ENCODE results near the gene CFAP46.

The CFAP46 gene

GRCh38 chr10:132840698-132841614, 101.4 kb downstream of the CFAP46 start:
- TF ChIP-seq Cebpa-rat (IDR thresholded peaks at IDR 0.05) = no peak
- Histone ChIP-seq H3K4me2 (no peak overlapping the region), H3K9me3 (peaks cover 21% of the 10 kb centered on the region)

GRCh38 chr10:132839061-132839460, 103.3 kb downstream of the CFAP46 start:
- no peak overlapping the region for H3K4me3 ChIP-seq
- H3K27me3 ChIP-seq = no peaks in the 10 kb centered on the region
- H4K20me1 ChIP-seq = no peaks in the 10 kb centered on the region
- H3K9ac ChIP-seq = no peak overlapping the region
- H3K4me1 ChIP-seq = peaks cover 42% of the 10 kb centered on the region
- H3K4me2 ChIP-seq = peak overlapping the region; percentile 72
- H3K27ac ChIP-seq = no peak overlapping the region
- H3K36me3 ChIP-seq = no peaks in the 10 kb centered on the region
- H3K9me3 ChIP-seq = peaks cover 21% of the 10 kb centered on the region
- TF ChIP-seq Cebpa-rat (IDR thresholded peaks at IDR 0.05) = no peak

More at GRCh38 chr10:132840698-132841614, 101.4 kb downstream of the CFAP46 start:
- no peak overlapping the region for H3K27ac ChIP-seq
- H4K20me1 ChIP-seq = no peaks in the 10 kb centered on the region
- no peaks in the 10 kb centered on the region for H3K27me3 ChIP-seq
- peaks cover 51% of the 10 kb centered on the region for H3K4me1 ChIP-seq
- H3K36me3 ChIP-seq = no peaks in the 10 kb centered on the region
- no peak overlapping the region for H3K9ac ChIP-seq
- no peak overlapping the region for H3K4me3 ChIP-seq

- no peak overlapping the region for H3K27ac ChIP-seq
- no peak overlapping the region for H3K9ac ChIP-seq
- H3K36me3 ChIP-seq = no peaks in the 10 kb centered on the region
- H3K4me3 ChIP-seq = no peak overlapping the region
- H3K27me3 ChIP-seq = no peaks in the 10 kb centered on the region
- H3K9me3 ChIP-seq = peaks cover 21% of the 10 kb centered on the region
- peak overlapping the region; percentile 72 for H3K4me2 ChIP-seq
- peaks cover 42% of the 10 kb centered on the region for H3K4me1 ChIP-seq
- H4K20me1 ChIP-seq = no peaks in the 10 kb centered on the region
- no peak for TF ChIP-seq Cebpa-rat (IDR thresholded peaks at IDR 0.05)
Observed at GRCh38 chr10:132838346-132838970, 103.9 kb downstream of the CFAP46 start.

- TF ChIP-seq Cebpa-rat (IDR thresholded peaks at IDR 0.05) = no peak
- Histone ChIP-seq H3K4me1 (peaks cover 42% of the 10 kb centered on the region), H3K36me3 (no peaks in the 10 kb centered on the region), H3K9ac (no peak overlapping the region), H3K4me2 (peak overlapping the region; percentile 72), H3K27ac (no peak overlapping the region), H3K4me3 (no peak overlapping the region), H4K20me1 (no peaks in the 10 kb centered on the region), H3K9me3 (peaks cover 16% of the 10 kb centered on the region), H3K27me3 (no peaks in the 10 kb centered on the region)
Observed at GRCh38 chr10:132837905-132838304, 104.5 kb downstream of the CFAP46 start.

GRCh38 chr10:132836832-132837540, 105.4 kb downstream of the CFAP46 start:
- Histone ChIP-seq H3K36me3 (no peaks in the 10 kb centered on the region), H3K9ac (no peak overlapping the region), H4K20me1 (no peaks in the 10 kb centered on the region), H3K4me1 (peaks cover 42% of the 10 kb centered on the region), H3K4me2 (peak overlapping the region; percentile 51), H3K9me3 (peaks cover 7% of the 10 kb centered on the region), H3K4me3 (no peak overlapping the region), H3K27ac (no peak overlapping the region), H3K27me3 (no peaks in the 10 kb centered on the region)
- TF ChIP-seq Cebpa-rat (IDR thresholded peaks at IDR 0.05) = no peak

- peaks cover 42% of the 10 kb centered on the region for H3K4me1 ChIP-seq
Observed at GRCh38 chr10:132836248-132836831, 106.0 kb downstream of the CFAP46 start.

GRCh38 chr10:132835848-132836233, 106.5 kb downstream of the CFAP46 start:
- no peak for TF ChIP-seq Cebpa-rat (IDR thresholded peaks at IDR 0.05)
- H3K4me3 ChIP-seq = no peak overlapping the region
- no peak overlapping the region for H3K9ac ChIP-seq
- H3K27ac ChIP-seq = no peak overlapping the region
- peak overlapping the region; percentile 51; the same call in 1 of the 2 replicates for H3K4me2 ChIP-seq
- no peaks in the 10 kb centered on the region for H3K27me3 ChIP-seq
- H3K36me3 ChIP-seq = no peaks in the 10 kb centered on the region
- no peaks in the 10 kb centered on the region for H4K20me1 ChIP-seq
- H3K9me3 ChIP-seq = no peaks in the 10 kb centered on the region
- peaks cover 42% of the 10 kb centered on the region for H3K4me1 ChIP-seq

More at GRCh38 chr10:132836248-132836831, 106.0 kb downstream of the CFAP46 start:
- no peak overlapping the region for H3K27ac ChIP-seq
- no peak overlapping the region for H3K4me3 ChIP-seq
- no peaks in the 10 kb centered on the region for H4K20me1 ChIP-seq
- no peaks in the 10 kb centered on the region for H3K27me3 ChIP-seq
- no peak for TF ChIP-seq Cebpa-rat (IDR thresholded peaks at IDR 0.05)
- no peak overlapping the region for H3K9ac ChIP-seq
- H3K36me3 ChIP-seq = no peaks in the 10 kb centered on the region
- peak overlapping the region; percentile 51 for H3K4me2 ChIP-seq
- H3K9me3 ChIP-seq = peaks cover under 1% of the 10 kb centered on the region; the same call in 1 of the 2 replicates

GRCh38 chr10:132834891-132835847, 107.2 kb downstream of the CFAP46 start:
- Histone ChIP-seq H3K9me3 (no peaks in the 10 kb centered on the region), H3K4me1 (peaks cover 42% of the 10 kb centered on the region), H3K27me3 (no peaks in the 10 kb centered on the region), H4K20me1 (no peaks in the 10 kb centered on the region), H3K36me3 (no peaks in the 10 kb centered on the region), H3K4me2 (no peak overlapping the region), H3K9ac (no peak overlapping the region), H3K27ac (no peak overlapping the region), H3K4me3 (no peak overlapping the region)
- no peak for TF ChIP-seq Cebpa-rat (IDR thresholded peaks at IDR 0.05)
